Peyer's patch (tissue), 4 donors: ENCODE measurements around the gene TOMT. TPM values are rescaled to one million over a fixed set of nuclear protein-coding genes. Genes with fewer than 3 reads are reported as not detected.
"Not testable (repeated sequence)": the region's sequence is repeated elsewhere in the genome, so short reads cannot be mapped to it uniquely, and the experiment has no call there.

Experiments used
- DNase-seq, 3 donors: peaks; one replicate each; pipeline ENCODE4 v3.0.0-alpha.2; 2017 to 2019
- H3K27ac ChIP-seq, 4 donors: fragments of 200-600 bp; sonication (generic); one replicate each; pipeline ENCODE4 v1.5.1; 2016 to 2019
- H3K27me3 ChIP-seq, 2 donors: fragments of 200-600 bp; sonication (generic); one replicate each; pipeline ENCODE4 v1.5.1; 2019
- H3K36me3 ChIP-seq, 3 donors: fragments of 200-600 bp; sonication (generic); one replicate each; pipeline ENCODE4 v1.5.1; 2016 to 2019
- H3K4me1 ChIP-seq, 4 donors: fragments of 200-600 bp; sonication (generic); one replicate each; pipeline ENCODE4 v1.5.1; 2016 to 2019
- H3K4me3 ChIP-seq, 4 donors: fragments of 200-600 bp; sonication (generic); 1 replicate in 3 of 4; 2 replicates in 1 of 4; pipeline ENCODE4 v1.5.1; 2016 to 2019; ENCODE audit warnings: mild to moderate bottlenecking in 1 of 4
- H3K9me3 ChIP-seq, 4 donors: fragments of 200-600 bp; sonication (generic); one replicate each; pipeline ENCODE4 v1.5.1; 2016 to 2019; ENCODE audit warnings: mild to moderate bottlenecking in 1 of 4
- POLR2A ChIP-seq, 2 donors: fragments of 450-650 bp; IDR thresholded peaks; one replicate each; pipeline ENCODE4 v1.5.1; 2017; ENCODE audit warnings: antibody characterized with exemption in 2 of 2, mild to moderate bottlenecking in 2 of 2, moderate library complexity in 2 of 2
- total RNA-seq, 4 donors: library from RNA; depleted of rRNA; stranded (reverse); fragments of >200 nt; gene quantifications; one replicate each; pipeline ENCODE4 v1.1.0, GENCODE V29; 2016
- TF ChIP-seq, protein P1 (sequence below), 6 experiments: fragments of 450-650 bp in 4 of 6; fragments of 200-600 bp in 2 of 6; sonication (generic) in 1 of 6; IDR thresholded peaks; one replicate each; pipeline ENCODE4 v1.5.1; 2017 to 2019; ENCODE audit warnings: antibody characterized with exemption in 6 of 6, mild to moderate bottlenecking in 3 of 6, moderate library complexity in 1 of 6

TOMT gene
- total RNA-seq, 4 donors from 2014 or later = not detected

DNA sequence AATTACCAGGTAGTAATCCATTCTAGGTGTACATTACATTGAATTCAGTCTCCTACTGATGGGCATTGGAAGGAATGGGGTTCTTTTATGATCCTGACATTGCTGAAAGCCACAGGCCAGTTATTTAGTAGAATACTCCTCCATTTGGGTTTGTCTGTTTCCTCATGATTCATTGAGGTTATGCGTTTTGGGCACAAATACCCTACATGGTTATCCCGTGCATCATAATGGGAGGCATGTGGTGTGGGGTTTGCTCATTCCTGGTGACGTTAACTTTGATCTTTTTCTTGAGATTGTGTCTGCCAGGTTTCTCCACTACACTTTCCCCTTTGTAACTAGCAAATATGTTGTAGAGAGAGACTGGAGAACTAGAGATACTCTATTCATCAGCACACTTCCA is 35.3 kb downstream of the TOMT start:
- H3K4me1 ChIP-seq = no peaks in the 10 kb centered on the region
- TF ChIP-seq POLR2A (IDR thresholded peaks at IDR 0.05) = no peak
- TF ChIP-seq, protein P1, sequence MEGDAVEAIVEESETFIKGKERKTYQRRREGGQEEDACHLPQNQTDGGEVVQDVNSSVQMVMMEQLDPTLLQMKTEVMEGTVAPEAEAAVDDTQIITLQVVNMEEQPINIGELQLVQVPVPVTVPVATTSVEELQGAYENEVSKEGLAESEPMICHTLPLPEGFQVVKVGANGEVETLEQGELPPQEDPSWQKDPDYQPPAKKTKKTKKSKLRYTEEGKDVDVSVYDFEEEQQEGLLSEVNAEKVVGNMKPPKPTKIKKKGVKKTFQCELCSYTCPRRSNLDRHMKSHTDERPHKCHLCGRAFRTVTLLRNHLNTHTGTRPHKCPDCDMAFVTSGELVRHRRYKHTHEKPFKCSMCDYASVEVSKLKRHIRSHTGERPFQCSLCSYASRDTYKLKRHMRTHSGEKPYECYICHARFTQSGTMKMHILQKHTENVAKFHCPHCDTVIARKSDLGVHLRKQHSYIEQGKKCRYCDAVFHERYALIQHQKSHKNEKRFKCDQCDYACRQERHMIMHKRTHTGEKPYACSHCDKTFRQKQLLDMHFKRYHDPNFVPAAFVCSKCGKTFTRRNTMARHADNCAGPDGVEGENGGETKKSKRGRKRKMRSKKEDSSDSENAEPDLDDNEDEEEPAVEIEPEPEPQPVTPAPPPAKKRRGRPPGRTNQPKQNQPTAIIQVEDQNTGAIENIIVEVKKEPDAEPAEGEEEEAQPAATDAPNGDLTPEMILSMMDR (IDR thresholded peaks at IDR 0.05) = no peak
- H3K36me3 ChIP-seq = no peaks in the 10 kb centered on the region

DNA sequence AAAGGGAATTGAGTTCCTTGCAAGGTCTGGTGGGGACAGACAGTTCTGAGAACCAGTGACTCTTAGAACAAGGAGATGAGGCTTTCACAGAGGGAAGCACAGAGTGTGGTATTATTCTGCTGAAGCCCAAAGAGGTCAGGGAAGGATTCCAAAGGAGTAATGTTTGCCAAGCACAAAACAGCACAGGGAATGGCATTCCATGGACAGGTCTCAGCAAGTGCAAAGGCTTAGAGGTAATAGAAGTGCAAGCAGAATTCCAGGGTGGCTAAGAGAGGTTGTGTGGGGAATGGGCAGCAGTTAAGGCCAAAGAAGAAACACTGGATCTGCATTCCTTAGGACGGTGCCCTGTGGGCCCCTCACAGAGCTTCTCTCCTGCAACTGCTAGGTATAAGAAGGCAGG is 36.4 kb downstream of the TOMT start:
- H3K27me3 ChIP-seq, H3K4me3 ChIP-seq, H3K36me3 ChIP-seq, H3K4me1 ChIP-seq, H3K27ac ChIP-seq, H3K9me3 ChIP-seq, DNase-seq: not testable (repeated sequence)

More for the DNA sequence above, 35.3 kb downstream of the TOMT start:
- Histone ChIP-seq H3K27ac (no peak overlapping the region), H3K4me3 (no peak overlapping the region), H3K27me3 (no peaks in the 10 kb centered on the region), H3K9me3 (no peaks in the 10 kb centered on the region)
- DNase-seq = no peak

DNA sequence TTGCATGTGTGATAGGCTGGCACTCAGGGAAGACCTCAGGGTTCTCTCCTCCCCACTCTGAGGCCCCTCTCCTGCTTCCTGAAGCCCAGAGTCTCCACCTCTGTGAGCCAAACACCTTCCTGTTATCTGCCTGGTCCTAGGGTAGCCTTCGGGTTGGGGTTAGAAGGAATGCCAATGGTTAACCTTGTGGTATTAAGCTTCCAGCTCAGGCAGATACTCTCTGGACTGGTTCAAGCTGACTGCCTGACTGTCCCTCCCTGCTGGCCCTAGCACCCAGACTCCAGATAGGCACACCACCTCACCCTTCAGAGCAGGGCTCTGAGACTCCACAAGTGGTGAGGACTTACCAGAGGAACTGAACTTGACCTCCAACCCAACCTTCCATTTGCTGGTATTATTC is 36.8 kb downstream of the TOMT start:
- not testable (repeated sequence) for H3K27ac ChIP-seq, H3K27me3 ChIP-seq, H3K36me3 ChIP-seq, H3K9me3 ChIP-seq, H3K4me1 ChIP-seq, DNase-seq, H3K4me3 ChIP-seq

DNA sequence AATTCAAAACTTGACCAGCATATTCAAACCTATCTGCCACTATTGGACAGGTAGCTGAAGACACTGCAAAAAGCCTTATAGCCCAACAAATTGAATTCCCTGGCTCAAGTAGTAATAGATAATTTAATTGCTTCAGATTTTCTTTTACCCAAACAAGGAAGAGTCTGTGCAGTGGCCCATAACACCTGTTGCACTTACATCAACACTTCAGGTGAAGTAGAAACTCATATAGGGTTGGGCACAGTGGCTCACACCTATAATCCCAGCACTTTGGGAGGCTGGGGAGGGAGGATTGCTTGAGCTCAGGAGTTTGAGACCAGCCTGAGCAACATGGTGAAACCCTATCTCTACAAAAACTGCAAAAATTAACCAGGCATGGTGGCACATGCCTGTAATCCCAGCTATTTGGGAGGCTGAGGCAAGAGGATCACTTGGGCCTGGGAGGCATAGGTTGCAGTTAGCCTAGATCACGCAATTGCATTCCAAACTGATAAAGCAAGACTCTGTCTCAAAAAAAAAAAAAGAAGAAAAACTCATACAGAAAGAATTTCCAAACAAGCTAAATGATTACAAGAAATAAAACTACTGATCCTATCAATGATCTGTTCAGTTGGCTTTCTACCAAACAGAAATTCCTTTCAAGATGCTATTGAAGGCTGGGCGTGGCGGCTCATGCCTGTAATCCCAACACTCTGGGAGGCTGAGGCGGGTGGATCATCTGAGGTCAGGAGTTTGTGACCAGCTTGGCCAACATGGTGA is 39.3 kb downstream of the TOMT start:
- Histone ChIP-seq H3K9me3 (no peaks in the 10 kb centered on the region), H3K27me3 (no peaks in the 10 kb centered on the region), H3K27ac (no peak overlapping the region), H3K4me3 (no peak overlapping the region), H3K4me1 (no peaks in the 10 kb centered on the region), H3K36me3 (no peaks in the 10 kb centered on the region)
- TF ChIP-seq POLR2A (IDR thresholded peaks at IDR 0.05) = no peak
- TF ChIP-seq, protein P1 (IDR thresholded peaks at IDR 0.05) = no peak
- peak in 1 of 3 donors; percentile 71 for DNase-seq

DNA sequence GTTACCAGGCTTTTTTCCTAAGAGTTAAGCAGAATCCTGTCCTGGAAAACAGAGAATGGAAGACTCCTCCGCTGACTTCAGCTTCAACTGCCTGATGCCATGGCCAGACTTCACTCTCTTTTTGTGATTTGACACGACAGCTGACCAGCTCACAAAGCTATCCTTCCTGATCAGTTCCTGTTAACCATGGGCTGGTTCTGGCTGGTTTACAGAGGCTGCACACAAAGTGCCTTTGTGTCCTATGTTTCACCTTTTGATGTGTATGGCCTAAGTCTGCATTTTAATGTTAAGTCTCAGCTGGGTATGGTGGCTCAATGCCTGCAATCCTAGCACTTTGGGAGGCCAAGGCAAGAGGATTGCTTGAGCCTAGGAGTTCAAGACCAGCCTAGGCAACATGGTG is 40.9 kb downstream of the TOMT start:
- H3K27me3 ChIP-seq = no peaks in the 10 kb centered on the region
- TF ChIP-seq POLR2A (IDR thresholded peaks at IDR 0.05) = no peak
- TF ChIP-seq, protein P1 (IDR thresholded peaks at IDR 0.05) = no peak
- DNase-seq = no peak
- H3K9me3 ChIP-seq = no peaks in the 10 kb centered on the region
- no peak overlapping the region for H3K27ac ChIP-seq
- H3K4me1 ChIP-seq = no peaks in the 10 kb centered on the region
- no peaks in the 10 kb centered on the region for H3K36me3 ChIP-seq
- no peak overlapping the region for H3K4me3 ChIP-seq

DNA sequence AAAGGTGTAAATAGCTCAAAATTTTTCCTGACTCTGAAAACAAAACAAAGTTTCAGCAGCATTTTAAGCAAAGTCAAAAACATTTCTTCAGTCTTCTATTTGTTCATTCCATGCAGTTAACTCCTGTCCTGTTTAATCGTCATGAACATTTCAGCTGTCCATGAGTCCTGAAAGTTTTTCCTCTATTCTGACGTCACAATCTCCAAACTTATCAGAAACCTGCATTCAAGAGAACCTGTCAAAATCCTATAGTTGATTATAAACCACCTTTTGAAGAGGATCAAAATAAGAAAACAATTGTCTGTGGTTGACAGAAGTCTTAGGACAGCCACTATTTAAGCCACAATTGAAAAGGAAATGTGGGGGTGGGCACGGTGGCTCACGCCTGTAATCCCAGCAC is 45.2 kb downstream of the TOMT start:
- no peaks in the 10 kb centered on the region for H3K4me1 ChIP-seq
- DNase-seq = no peak
- H3K36me3 ChIP-seq = no peaks in the 10 kb centered on the region
- H3K27ac ChIP-seq = no peak overlapping the region
- no peak overlapping the region for H3K4me3 ChIP-seq
- H3K27me3 ChIP-seq = no peaks in the 10 kb centered on the region
- no peak for TF ChIP-seq POLR2A (IDR thresholded peaks at IDR 0.05)
- H3K9me3 ChIP-seq = no peaks in the 10 kb centered on the region

DNA sequence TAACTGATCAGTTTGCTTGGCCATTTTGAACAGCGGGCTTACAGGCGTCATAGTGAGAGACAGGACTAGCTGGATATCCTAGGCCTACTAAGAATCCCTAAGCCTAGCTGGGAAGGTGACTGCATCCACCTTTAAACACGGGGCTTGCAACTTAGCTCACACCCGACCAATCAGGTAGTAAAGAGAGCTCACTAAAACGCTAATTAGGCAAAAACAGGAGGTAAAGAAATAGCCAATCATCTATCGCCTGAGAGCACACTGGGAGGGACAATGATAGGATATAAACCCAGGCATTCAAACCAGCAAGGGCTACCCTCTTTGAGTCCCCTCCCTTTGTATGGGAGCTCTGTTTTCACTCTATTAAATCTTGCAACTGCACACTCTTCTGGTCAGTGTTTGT is 48.1 kb downstream of the TOMT start:
- H3K27ac ChIP-seq, H3K36me3 ChIP-seq, H3K4me1 ChIP-seq, DNase-seq, H3K4me3 ChIP-seq, H3K9me3 ChIP-seq, H3K27me3 ChIP-seq: not testable (repeated sequence)

DNA sequence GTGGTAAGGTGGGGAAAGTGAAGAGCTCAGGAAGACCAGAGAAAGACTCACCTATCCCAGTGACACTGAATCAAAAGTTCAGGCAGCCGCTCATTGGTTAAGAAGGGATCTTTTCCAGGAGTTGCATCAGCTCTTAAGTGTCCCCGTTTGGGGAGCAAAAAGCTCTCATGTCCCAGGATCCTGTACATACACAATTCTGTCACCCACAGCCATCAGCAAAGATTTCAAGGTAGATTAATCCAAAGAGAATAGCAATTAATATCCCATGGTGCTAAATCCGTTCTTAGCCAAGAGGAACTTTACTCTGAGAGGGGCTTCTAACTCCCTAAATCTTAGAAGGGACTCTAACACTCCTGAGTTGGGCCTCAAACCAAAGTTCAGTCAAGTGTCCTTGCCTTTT is 49.1 kb downstream of the TOMT start:
- Histone ChIP-seq H3K4me1 (no peaks in the 10 kb centered on the region), H3K36me3 (no peaks in the 10 kb centered on the region), H3K27me3 (no peaks in the 10 kb centered on the region), H3K4me3 (no peak overlapping the region), H3K27ac (no peak overlapping the region), H3K9me3 (no peaks in the 10 kb centered on the region)
- no peak for DNase-seq
- TF ChIP-seq, protein P1 (IDR thresholded peaks at IDR 0.05) = no peak
- TF ChIP-seq POLR2A (IDR thresholded peaks at IDR 0.05) = no peak
